GM21737 (cell line): ENCODE results near the gene AP3B1.

Source experiments
- ATAC-seq: cut with Tn5 transposase; IDR thresholded peaks from one replicate; pipeline ENCODE4 v1.9.1; 2021; ENCODE audit warnings: mild to moderate bottlenecking, moderate library complexity; ENCODE audit not compliant: unreplicated experiment

Gene AP3B1

GRCh38 chr5:78162253-78162862, 132.1 kb downstream of the AP3B1 start:
- no peak for ATAC-seq

GRCh38 chr5:78157001-78157400, 137.5 kb downstream of the AP3B1 start:
- ATAC-seq: no peak

- ATAC-seq: no peak
Measured at GRCh38 chr5:78151594-78152271, 142.8 kb downstream of the AP3B1 start.

GRCh38 chr5:78137290-78137689, 157.2 kb downstream of the AP3B1 start:
- no peak for ATAC-seq

- ATAC-seq: no peak
Measured at GRCh38 chr5:78133423-78133822, 161.1 kb downstream of the AP3B1 start.

- ATAC-seq: no peak
Measured at GRCh38 chr5:78132507-78132906, 162.0 kb downstream of the AP3B1 start.

- no peak for ATAC-seq
Measured at GRCh38 chr5:78129597-78129996, 164.9 kb downstream of the AP3B1 start.

GRCh38 chr5:78127875-78128274, 166.6 kb downstream of the AP3B1 start:
- no peak for ATAC-seq

- no peak for ATAC-seq
Measured at GRCh38 chr5:78126536-78126935, 168.0 kb downstream of the AP3B1 start.

- ATAC-seq: no peak
Measured at GRCh38 chr5:78116167-78116566, 178.3 kb downstream of the AP3B1 start.

- no peak for ATAC-seq
Measured at GRCh38 chr5:78113689-78114264, 180.7 kb downstream of the AP3B1 start.

- ATAC-seq: no peak
Measured at GRCh38 chr5:78112931-78113330, 181.6 kb downstream of the AP3B1 start.

- ATAC-seq: no peak
Measured at GRCh38 chr5:78109891-78110324, 184.6 kb downstream of the AP3B1 start.

GRCh38 chr5:78108564-78108963, 185.9 kb downstream of the AP3B1 start:
- ATAC-seq: no peak

- ATAC-seq: no peak
Measured at GRCh38 chr5:78103232-78103918, 191.1 kb downstream of the AP3B1 start.

- no peak for ATAC-seq
Measured at GRCh38 chr5:78102500-78102899, 192.0 kb downstream of the AP3B1 start.

GRCh38 chr5:78095125-78095524, 199.4 kb downstream of the AP3B1 start:
- ATAC-seq: no peak

GRCh38 chr5:78090002-78090401, 204.5 kb downstream of the AP3B1 start:
- ATAC-seq: no peak

- no peak for ATAC-seq
Measured at GRCh38 chr5:78078858-78079257, 215.6 kb downstream of the AP3B1 start.

GRCh38 chr5:78077369-78078068, 217.0 kb downstream of the AP3B1 start:
- no peak for ATAC-seq

- ATAC-seq: no peak
Measured at GRCh38 chr5:78076351-78076750, 218.1 kb downstream of the AP3B1 start.
